Measurements from ENCODE around the gene UBP1.
"Not testable (repeated sequence)": the region's sequence is repeated elsewhere in the genome, so short reads cannot be mapped to it uniquely, and the experiment has no call there.

UBP1 gene, protein sequence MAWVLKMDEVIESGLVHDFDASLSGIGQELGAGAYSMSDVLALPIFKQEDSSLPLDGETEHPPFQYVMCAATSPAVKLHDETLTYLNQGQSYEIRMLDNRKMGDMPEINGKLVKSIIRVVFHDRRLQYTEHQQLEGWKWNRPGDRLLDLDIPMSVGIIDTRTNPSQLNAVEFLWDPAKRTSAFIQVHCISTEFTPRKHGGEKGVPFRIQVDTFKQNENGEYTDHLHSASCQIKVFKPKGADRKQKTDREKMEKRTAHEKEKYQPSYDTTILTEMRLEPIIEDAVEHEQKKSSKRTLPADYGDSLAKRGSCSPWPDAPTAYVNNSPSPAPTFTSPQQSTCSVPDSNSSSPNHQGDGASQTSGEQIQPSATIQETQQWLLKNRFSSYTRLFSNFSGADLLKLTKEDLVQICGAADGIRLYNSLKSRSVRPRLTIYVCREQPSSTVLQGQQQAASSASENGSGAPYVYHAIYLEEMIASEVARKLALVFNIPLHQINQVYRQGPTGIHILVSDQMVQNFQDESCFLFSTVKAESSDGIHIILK

DNA sequence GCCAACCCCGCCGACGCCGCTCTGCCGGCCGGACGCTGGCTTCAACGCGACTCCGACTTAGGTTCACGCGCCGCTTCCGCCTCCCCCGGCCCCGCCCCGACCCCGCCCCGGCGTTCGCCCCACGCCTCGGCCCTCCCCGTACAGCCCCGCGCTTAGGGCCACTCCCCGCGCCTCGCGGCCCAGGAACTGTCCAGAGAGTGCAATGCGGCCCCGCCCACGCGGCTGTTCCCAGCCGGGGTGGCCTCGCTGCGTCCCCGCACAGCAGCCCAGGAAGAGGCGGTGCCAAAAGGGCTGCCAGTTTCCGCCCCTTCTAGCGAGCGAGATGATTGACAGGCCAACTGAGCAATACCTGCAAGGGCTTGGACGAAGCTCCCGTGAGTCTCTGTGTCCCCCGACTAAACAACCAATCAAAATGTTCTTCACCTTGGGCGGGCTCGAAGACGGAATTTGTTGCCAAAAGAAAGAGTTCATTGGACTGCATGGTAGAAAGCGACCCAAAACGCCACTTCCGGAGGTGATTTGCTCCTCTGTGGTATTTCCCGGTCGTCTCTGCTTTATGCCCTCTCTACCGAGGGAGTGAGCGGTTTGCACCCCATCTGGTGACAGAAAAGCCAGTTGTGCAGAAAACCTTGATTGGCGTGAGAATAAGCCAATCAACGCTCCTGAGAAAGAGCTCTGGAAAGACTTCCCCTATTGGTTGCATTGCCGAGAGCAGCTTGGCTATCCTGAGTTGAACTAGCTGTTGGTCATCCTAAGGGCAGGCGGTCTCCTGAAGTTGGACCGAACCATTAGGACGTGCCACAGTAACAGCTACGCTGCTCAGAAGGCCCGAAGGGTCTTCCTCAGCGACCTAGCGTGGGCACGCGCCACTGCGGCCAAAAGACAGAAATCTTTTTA is at the start of gene UBP1:
Gene UBP1, minus strand, starts transcription at position 78 of the 897 bp plus-strand sequence. CDS start 557 bp downstream, outside the sequence.
- peak; percentile 95 for DNase-seq

DNA sequence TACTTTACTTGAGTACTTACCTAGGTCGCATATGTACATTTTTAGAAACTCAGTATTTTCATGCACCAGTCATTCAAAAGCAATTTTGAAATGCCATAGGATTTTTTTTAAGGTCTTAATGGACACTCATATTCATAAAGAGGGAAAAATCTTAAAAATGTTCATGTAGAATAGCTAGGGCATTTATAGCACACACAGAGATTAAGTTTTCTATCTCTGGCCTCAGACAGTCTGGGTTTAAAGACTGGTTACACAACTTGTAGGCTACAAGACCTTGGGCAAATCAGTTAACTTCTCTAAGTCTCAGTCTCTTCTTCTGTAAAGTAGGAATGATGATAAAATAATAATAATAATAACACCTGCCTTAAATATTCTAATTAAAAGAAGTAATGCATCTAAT is 48.5 kb upstream of the UBP1 start:
- no peak for DNase-seq

DNA sequence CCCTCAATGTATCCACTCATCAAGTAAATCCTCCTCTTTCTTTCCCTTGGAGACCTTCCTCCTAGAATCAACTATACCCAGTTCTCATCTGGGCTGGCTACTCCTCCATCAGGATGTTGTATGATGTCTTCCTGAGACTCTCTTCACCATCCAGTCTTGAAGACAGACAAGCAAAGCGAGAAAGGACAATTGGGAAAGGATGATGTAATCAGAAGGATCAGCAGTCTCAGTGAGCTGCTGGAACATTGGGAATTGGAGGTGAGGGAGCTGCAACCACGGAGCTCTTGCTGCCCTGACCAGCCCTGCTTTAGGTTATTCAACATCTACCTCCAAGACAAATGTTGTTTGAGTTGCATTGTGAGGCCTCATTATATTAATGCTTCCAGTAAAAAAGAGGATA is 48.0 kb upstream of the UBP1 start:
- DNase-seq, result no peak

DNA sequence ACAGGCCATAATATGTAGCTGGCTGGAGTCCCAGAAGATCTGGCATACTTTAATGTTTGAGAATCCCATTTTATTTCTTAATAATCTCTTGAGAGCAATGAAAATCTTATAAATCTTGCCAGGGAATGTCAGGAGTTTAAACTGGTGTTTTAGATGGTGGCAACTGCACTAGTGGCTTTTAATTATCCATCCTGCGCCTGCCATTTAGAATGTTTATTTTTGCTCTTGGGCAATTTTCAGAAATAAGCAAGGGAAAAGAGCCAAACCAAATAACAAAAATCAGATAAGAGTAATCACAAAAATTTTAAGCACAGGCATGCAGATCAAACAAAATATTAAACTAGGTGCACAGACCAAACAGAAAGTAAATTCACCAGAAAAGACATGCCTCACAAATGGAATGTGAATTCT is 41.9 kb upstream of the UBP1 start:
- DNase-seq, result no peak

DNA sequence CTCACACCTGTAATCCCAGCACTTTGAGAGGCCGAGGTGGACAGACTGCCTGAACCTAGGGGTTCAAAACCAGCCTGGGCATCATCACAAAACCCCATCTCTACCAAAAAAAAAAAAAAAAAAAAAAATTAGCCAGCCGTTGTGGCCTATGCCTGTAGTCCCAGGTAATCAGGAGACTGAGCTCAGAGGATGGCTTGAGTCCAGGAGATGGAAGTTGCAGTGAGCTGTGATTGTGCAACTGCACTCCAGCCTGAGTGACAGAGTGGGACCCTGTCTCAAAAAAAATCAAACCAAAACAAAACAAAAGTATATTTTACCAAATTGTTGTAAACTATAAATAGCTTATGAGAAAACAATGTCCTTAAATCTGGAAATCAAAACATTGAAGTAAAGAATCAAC is 34.7 kb upstream of the UBP1 start:
- no peak for DNase-seq

DNA sequence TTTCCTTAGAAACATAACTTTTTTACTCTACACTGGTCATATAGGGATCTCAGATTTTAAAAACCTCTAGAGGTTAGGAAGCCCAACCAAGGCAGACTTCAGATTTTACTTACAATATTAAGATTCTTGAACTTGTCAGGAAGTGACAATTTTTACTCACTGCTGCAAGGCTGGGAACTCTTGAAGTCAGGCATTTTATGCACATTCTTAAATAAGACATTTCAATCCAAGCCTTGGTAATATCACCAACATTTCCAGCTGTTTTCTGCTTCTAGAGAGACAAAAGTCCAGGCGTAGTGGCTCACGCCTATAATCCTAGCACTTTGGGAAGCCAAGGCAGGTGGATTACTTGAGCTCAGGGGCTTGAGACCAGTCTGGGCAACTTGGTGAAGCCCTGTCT is 33.6 kb upstream of the UBP1 start:
- no peak for DNase-seq

DNA sequence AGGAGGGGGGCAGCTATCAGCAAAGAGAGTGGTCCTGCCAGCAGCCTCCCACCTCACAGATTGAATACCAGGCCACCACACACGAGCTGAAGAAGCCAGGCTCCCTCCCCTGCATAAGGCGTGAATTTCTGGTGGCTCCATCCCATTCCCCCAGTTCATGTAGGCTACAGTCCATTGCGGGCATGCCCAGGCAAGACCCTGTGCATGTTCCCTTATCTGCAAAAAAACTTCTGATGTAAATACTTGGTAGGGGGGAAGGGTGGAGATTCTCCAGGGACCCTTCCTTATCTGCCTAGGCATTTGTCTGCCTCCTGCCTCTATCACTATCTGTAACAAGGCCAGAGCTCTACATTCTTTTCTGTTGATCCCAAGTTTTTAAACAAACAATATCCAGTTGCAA is 27.6 kb upstream of the UBP1 start:
- DNase-seq, result no peak

DNA sequence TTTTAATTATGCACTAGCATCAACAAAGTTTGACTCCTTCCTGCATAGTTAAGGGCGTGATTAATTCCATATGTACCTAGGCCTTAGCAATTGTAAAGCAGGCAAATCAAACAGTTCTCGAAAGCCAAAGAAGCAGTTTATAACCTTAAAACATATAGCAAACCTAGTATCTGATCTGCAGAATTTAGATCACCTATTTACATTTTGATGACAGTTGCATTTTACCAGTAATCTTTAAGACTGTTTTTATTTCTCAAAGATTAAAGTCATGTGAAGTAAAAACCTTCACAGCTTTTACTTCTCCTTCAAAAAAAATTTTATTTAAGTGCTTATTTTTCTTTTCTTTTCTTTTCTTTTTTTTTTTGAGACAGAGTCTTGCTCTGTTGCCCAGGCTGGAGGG is 20.9 kb upstream of the UBP1 start:
- no peak for DNase-seq

DNA sequence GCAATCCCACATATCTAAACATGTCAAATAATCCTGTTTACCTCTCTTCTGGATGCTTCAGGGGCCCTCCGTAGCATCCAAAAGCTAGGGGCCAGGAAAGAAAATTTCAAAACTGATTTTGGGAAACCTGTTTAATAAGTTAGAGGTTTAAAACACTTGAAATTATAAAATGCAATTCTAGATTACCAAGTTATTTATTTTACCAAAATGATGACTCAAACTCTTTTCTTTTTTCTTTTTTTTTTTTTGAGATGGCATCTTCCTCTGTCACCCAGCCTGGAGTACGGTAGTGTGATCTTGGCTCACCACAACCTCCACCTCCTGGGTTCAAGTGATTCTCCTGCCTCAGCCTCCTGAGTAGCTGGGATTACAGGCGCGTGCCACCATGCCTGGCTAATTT is 19.4 kb upstream of the UBP1 start:
- DNase-seq, result not testable (repeated sequence)

DNA sequence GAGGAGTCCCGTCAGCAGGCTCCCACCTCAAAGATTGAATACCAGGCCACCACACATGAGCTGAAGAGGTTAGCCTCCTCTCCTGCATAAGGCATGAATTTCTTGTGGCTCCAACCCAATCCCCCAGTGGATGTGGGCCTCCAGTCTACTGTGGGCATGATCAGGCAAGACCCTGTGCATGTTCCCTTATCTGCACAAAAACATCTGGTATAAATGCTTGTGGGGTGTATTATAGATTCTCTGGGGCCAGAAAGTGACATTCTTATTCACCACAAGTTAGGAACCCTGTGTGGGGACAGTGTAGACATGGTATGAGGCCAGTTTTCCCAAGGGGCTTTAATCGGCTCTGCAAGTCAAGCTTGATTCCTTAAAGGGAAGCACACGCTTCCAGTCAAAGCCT is 18.2 kb upstream of the UBP1 start:
- DNase-seq, result no peak

DNA sequence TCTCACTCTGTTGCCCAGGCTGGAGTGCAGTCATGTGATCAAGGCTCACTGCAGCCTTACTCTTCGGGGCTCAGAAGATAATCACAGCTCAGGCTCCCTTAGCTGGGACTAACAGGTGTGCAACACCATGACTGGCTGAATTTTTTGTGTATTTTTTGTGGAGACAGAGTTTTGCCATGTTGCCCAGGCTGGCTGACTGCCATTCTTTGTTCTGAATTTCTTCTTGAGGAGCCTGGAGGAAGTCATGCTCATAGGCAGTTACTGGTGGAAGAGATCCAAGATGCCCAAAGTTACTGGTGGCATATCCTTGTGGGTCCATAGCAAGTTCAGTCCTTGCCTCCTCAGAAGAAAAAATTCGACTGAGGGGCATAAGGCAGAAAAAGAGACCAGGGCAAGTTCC is 16.6 kb upstream of the UBP1 start:
- DNase-seq, result no peak

DNA sequence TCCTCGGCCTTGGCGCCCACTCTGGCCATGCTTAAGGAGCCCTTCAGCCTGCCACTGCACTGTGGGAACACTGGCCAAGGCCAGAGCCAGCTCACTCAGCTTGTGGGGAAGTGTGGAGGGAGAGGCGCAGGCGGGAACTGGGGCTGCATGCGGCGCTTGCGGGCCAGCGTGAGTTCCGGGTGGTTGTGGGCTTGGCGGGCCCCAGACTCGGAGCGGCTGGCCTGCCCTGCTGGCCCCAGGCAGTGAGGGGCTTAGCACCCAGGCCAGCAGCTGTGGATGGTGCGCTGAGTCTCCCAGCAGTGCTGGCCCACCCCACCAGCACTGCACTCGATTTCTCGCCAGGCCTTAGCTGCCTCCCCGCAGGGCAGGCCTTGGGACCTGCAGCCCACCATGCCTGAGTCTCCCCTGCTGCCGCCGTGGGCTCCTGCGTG is 13.1 kb upstream of the UBP1 start:
- DNase-seq, result no peak

DNA sequence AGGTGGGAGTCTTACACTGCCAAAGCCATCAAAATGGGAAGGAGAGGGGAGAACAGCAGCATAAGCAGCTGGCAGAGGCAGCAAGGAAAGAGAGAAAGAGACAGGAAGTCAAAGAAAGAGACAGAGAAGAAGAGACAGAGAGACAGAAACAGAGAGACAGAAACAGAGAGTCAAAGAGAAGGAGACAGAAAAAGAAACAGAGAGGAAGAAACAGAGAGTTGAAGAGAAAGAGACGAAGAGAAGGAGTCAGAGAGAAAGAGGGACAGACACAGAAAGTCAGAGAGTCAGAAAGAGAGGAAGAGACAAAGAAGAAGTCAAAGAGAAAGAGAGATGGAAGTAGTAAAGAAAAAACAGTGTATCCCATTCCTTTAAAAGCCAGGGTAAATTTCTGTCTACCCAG is 11.8 kb upstream of the UBP1 start:
- not testable (repeated sequence) for DNase-seq

DNA sequence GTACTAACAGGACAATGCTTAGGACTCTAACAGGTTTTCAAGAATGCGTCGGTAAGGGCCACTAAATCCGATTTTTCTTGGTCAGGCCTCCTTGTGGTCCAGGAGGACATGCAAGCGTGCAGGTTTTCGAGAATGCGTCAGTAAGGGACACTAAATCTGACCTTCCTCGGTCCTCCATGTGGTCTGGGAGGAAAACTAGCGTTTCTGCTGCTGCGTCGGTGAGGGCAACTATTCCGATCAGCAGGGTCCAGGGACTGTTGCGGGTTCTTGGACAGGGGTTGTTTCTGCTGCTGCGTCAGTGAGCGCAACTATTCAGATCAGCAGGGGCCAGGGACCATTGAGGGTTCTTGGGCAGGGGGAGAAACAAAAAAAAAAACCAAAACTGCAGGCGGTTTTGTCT is 7.8 kb upstream of the UBP1 start:
- DNase-seq, result no peak

DNA sequence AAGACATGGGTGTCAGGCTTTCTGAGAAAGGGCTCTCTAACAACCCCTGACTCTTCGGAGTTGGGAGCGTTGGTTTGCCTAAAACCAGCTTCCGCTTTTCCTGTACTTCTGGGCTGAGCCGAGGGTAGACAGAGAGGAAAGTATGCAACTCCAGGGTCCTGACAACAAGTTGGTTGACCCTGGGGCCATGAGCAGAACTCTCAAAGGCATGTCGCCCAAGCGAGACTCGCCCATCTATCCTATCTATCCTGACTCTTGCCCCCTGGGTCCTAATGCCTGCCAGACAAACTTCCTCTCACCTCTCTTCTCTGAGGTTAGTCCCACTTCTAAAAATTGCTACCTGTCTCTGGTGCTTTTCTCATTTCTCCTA is 7.0 kb upstream of the UBP1 start:
- DNase-seq, result not testable (repeated sequence)

DNA sequence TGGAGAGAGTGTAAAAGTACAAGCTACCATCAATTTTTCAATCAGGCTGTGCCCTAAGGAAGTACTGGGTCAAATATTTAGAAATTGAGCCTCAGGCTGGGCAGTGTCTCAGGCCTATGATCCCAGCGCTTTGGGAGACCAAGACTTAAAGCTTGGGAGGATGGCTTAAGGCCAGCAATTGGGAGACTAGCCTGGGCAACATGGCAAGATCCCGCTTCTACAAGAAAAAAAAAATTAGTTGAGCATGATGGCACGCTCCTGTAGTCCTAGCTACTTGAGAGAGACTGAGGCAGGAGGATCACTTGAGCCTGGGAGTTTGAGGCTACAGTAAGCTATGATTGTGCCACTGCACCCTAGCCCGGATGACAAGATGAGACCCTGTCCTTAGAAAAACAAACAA is 2.0 kb upstream of the UBP1 start:
- DNase-seq, result no peak

DNA sequence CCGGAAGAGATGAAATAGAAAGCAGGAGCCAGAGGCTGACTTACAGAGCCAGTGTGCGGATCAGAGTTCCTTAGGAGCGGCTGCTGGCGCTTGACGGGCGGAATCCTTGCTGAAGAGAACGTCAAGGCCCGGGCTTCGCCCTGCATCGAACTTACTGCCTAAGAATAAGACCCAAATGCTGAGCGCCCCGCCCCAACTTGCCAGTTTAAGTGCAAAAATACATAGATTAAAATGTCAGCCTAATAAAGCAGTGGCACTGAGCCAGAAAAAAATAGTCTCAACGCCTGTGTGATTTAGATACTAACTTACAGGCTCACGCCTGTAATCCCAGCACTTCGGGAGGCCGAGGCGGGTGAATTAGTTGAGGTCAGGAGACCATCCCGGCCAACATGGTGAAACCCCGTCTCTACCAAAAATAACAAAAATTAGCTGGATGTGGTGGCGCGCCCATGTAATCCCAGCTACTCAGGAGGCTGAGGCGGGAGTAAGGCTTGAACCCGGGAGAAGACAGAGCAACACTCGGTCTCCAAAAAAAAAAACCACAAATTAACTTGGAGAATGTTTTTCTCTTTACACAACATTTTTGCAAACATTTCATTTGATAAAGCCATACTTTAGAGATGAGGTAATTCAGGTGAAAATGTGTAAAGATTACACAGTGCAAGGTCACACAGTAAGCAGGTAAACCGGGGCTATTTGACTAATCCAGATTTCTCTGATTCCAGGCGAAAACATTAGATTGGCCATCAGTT is 1.2 kb upstream of the UBP1 start:
- no peak for DNase-seq

DNA sequence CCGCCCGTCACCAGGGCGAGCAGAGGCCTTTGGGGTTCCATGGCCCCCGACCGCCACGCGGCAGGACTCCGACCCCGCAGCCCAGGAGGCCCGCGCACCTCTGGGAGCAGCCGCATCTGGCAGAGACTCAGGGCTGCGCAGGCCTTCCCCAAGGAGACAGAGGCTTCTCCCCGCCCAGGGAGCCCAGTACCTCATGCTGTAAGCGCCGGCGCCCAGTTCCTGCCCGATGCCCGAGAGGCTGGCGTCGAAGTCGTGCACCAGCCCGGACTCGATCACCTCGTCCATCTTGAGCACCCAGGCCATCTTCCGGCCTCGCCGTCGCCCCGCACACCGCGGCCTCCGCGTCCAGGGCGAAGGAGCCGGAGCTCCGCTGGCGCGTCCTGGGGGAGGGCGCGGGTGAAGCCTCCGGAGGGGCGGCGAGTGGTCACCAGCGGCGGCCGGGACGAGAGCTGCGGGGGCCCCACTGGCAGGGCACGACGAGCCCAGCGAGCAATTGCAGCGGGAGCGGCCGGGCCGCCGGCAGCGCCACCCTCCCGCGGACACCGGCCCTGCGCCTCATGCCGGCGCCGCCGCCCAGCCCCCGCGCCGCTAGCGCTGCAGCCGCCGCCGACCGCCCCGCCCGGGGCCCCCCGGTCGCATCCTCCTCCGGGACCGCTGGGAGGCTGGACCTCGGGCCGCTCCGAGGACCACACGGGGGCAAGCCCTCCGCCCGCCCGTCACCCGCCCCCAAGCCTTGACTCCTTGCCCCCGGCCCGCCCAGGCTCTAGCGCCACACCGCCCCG is 468 bp downstream of the UBP1 start:
- peak; percentile 32 for DNase-seq

DNA sequence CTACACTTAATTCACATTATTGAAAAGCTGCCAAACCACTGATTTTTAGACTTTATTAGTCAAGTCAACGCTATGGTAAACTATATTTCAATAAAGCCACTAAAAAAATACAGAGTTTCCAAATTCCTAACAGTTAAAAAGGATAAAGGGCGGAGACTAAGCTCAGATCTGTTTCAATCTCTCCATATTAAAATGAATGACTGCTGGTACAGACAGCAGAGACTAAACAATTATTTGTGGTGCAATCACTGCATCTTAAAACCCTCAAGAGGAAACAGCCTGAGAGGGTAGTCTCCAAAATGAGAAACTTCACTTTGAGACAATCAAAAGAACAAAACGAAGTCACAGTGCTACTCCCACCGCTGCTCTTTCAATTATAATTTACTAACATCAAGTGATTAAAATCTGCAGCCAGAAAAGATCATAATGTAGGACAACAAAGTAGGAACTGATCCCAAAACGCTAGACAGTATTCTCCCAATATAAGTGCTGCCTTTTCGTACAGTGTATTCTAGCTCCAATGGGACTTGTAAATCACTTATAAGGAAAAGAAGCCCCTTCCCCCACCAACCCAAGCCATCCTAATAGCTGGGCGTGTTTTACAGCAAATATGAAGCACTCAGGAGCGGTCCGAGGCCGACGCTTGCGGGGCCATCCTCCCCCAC is 1.2 kb downstream of the UBP1 start:
- DNase-seq, result no peak

DNA sequence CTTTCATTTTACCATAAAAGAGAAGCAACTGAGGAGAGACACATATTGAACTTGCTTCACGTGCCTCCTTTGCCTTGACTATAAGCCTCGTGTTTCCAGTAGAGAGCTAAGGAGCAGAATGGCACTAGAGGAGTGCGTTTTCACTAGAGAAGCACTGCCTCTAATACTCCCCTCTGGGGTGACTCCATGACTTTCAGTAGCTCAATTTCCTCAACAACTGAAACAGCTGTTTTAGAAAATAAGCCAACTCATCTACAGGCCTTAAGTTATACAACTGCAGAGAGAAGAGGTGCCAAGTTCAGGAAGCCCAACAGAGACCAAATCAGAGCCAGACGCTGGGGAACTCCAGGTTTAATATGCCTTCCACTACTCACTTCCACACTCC is 1.9 kb downstream of the UBP1 start:
- DNase-seq, result no peak

DNA sequence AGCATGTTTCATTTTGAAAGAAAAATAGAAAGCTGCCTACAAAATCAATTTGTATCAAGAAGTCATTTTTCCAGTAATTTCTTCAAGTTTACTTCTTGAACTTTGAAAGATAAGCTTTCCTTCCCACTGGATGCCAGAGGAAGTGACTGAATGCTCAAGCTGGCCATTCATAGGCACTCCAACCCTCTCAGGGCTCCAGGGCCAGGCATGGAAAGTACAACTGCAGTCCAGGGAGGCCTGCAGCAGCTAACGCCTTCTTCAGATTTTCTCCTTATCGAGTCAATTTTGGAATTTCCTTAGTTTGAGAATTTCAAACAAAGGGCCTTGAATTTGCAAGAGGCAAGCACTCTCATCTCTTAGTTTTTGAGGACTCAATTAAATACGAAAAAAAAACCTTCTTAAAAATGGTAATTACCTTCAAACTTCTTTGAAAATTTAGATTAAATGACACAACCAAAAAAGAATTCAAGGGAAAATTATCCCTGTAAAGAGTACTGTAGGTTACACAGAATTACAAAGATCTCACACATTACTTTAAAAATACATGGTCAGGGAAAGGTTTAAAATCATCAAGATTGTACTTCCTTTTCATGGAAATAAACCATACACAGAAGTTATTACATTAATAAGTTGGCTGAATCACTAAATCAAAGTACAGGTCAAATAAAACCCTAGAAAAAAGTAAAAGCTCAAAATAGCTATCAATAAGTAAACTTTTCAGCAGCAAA is 2.5 kb downstream of the UBP1 start:
- no peak for DNase-seq

All from COR-L47 (cell line).